Naive B cell (primary cell): Measurements from ENCODE around the gene TCF15. TPM values are rescaled to one million over a fixed set of nuclear protein-coding genes. Genes with fewer than 3 reads are reported as not detected.
A peak's percentile ranks its signal among the peaks of the same experiment; 100 is the strongest.

Experiments
- ATAC-seq, 2 donors: fragments of 150-1000 bp; cut with Tn5 transposase; 2 replicates each; pipeline ENCODE4 v1.10.0; 2021; ENCODE audit warnings: low read depth in 2 of 2, mild to moderate bottlenecking in 2 of 2, moderate library complexity in 2 of 2
- DNase-seq: peaks from one replicate; pipeline ENCODE4 v3.0.0; 2022
- H3K27ac Mint-ChIP-seq, 6 donors: one replicate each; pipeline ENCODE4 v1.8.0; 2020 to 2022; ENCODE audit warnings: mild to moderate bottlenecking in 6 of 6, mixed read lengths in 6 of 6, moderate library complexity in 5 of 6, inconsistent platforms in 2 of 6
- H3K27me3 Mint-ChIP-seq, 3 donors: one replicate each; pipeline ENCODE4 v1.8.0; 2021 to 2022; ENCODE audit warnings: mixed read lengths in 3 of 3, mild to moderate bottlenecking in 1 of 3
- H3K36me3 Mint-ChIP-seq, 2 donors: one replicate each; pipeline ENCODE4 v1.8.0; 2020 to 2022; ENCODE audit warnings: mixed read lengths in 2 of 2, inconsistent platforms in 1 of 2, mild to moderate bottlenecking in 1 of 2
- H3K4me1 Mint-ChIP-seq, 3 donors: one replicate each; pipeline ENCODE4 v1.8.0; 2020 to 2022; ENCODE audit warnings: mixed read lengths in 3 of 3, inconsistent platforms in 1 of 3, mild to moderate bottlenecking in 1 of 3, moderate library complexity in 1 of 3
- H3K4me3 Mint-ChIP-seq, 8 donors: one replicate each; pipeline ENCODE4 v1.8.0; 2020 to 2022; ENCODE audit warnings: mild to moderate bottlenecking in 8 of 8, mixed read lengths in 8 of 8, moderate library complexity in 8 of 8, inconsistent platforms in 2 of 8
- H3K9me3 Mint-ChIP-seq, 7 donors: one replicate each; pipeline ENCODE4 v1.8.0; 2020 to 2022; ENCODE audit warnings: mixed read lengths in 7 of 7, mild to moderate bottlenecking in 5 of 7, inconsistent platforms in 2 of 7, moderate library complexity in 1 of 7
- polyA plus RNA-seq, 6 donors: library from polyadenylated mRNA; unstranded; fragments of 300-500 nt; fragmentation: Illumina TruSeq; gene quantifications; one replicate each; pipeline ENCODE4 v1.2.3, GENCODE V29; 2021; ENCODE audit warnings: low read depth in 6 of 6

TCF15 gene, protein sequence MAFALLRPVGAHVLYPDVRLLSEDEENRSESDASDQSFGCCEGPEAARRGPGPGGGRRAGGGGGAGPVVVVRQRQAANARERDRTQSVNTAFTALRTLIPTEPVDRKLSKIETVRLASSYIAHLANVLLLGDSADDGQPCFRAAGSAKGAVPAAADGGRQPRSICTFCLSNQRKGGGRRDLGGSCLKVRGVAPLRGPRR
- polyA plus RNA-seq = not detected

DNA sequence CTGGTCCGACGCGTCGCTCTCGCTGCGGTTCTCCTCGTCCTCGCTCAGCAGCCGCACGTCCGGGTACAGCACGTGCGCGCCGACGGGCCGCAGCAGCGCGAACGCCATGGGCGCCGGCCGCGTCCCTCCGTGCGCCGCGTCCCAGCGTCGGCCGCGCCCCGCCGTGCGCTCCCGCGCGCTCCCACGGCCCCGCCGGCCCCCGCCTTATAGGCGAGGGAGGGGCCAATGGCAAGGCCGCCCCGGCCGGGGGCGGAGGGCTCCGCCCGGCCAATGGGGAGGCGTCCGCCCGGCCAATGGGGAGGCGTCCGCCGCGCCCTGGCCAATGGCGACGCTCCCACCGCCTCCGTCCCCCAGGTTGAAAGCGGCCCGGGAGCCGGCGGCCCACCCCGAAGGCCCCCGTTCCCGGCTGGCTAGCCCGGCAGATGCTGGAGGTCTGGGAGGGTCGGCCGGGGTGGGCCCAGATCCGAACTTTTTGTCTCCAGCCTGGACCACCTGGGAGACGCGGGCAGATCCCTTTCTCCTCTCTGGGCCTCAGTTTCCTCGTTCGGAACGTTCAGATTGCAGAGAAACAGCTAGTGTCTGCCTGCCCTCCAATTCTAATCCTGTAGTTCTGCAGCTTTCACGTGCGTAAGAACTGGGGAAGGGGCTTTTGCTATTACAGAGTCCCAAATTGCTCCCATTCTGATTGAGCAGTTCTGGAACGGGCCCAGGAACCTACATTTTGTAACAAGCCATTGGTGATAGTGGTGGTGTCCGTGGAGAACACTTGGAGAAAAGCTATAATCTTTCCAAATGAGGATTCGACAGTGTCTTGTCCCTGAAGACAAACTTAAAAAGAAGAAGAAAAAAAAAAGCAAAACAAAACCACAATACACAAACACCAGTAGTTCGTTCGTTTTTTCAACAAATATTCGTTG lies at the start of gene TCF15:
TCF15 (minus strand) TSS at position 180 of the 917 bp plus-strand sequence; CDS start at position 108, 72 bp downstream.
- Mint-ChIP-seq H3K4me3 (peak within 1 kb of the TSS in 5 of 8 donors; percentile 38 to 80 (median 56)), H3K4me1 (peaks cover 9 to 16% (median 11%) of the 10 kb centered on the region in 3 donors), H3K27me3 (peaks cover 38 to 79% (median 66%) of the 10 kb centered on the region in 3 donors), H3K36me3 (no peaks in the 10 kb centered on the region), H3K9me3 (peaks cover 0 to 4% (median 0%) of the 10 kb centered on the region in 7 donors), H3K27ac (no peak within 1 kb of the TSS)
- DNase-seq = no peak
- peak in 1 of 2 donors; percentile 51 for ATAC-seq

GRCh38 chr20:658731-659291 lies 48.7 kb upstream of the TCF15 start:
- Mint-ChIP-seq H3K27ac (no peak overlapping the region), H3K36me3 (peaks cover 0 to 9% of the 10 kb centered on the region in 2 donors), H3K4me3 (no peak overlapping the region), H3K9me3 (peaks cover 0 to 3% (median 0%) of the 10 kb centered on the region in 7 donors), H3K27me3 (peaks cover 59 to 86% (median 66%) of the 10 kb centered on the region in 3 donors), H3K4me1 (peaks cover 6 to 11% (median 7%) of the 10 kb centered on the region in 3 donors)
- DNase-seq (no peak), ATAC-seq (no peak)

DNA sequence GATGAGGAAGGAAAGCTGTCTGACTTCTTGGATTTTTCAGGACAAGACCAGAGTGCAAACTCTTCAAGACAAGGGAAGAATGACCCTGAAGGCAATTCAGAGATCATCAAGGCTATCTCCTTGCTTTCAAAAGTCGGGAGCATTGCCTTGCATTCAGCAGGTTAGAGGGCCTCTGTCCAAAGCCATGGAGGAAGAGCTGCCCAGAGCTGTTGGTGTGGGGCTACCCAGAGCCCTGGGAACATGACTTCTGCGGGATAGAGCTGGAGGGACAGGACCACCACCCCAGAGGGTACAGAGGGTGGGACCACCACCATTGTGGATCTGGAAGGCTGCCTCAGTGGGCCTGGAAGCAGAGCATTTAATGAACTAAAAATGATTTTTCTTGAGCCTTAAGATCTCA lies 48.1 kb upstream of the TCF15 start:
- peaks cover 0 to 6% of the 10 kb centered on the region in 2 donors for H3K36me3 Mint-ChIP-seq
- H3K4me1 Mint-ChIP-seq = peaks cover 4 to 14% (median 5%) of the 10 kb centered on the region in 3 donors
- H3K27ac Mint-ChIP-seq = no peak overlapping the region
- peaks cover 0 to 3% (median 0%) of the 10 kb centered on the region in 7 donors for H3K9me3 Mint-ChIP-seq
- DNase-seq (no peak), ATAC-seq (no peak)
- no peak overlapping the region for H3K4me3 Mint-ChIP-seq
- H3K27me3 Mint-ChIP-seq = peaks cover 58 to 84% (median 62%) of the 10 kb centered on the region in 3 donors

DNA sequence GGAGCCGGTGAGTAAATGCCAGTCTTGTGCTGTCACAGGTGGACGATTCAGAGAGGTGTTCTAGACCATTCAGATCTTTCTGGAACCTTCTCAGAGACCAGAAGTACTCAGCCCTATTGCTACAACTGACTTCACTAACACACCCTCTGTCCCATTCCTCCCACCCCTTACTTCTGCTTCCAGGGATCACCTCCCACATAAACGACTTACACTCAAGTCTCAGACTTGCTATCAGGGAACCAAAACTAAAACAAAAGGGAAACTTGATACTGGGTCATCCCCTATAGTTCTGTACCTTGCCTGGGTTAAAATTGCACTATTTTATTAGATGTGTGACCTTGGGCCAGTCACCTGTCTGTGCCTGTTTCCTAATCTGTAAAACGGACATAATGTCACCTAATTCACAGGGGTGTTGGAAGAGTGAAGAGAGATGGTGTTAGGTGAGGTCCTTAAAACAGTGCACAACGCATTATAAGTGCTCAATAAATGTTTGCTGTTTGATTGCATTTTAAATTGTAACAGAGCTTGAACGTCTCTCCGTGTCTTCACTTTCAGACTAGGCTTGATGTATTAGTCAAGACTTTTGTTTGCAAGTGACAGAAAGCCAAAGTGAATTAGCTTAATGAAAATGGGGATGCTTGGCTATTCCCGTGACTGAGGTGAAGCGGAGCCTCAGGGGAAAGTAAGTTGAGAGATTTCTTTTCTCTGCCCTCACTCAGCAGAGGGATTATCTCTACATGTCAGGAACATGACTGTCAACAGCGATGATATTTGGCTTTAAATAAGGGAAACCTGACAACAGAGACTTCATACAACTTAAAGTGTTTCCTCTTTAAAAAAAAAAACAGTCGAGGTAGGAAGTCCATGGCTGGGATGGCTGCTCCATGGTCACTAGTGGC lies 45.9 kb upstream of the TCF15 start:
- H3K36me3 Mint-ChIP-seq = no peaks in the 10 kb centered on the region
- peak overlapping the region in 2 of 8 donors; percentile 0 to 54 for H3K4me3 Mint-ChIP-seq
- ATAC-seq (no peak), DNase-seq (no peak)
- no peaks in the 10 kb centered on the region for H3K9me3 Mint-ChIP-seq
- no peak overlapping the region for H3K27ac Mint-ChIP-seq
- peaks cover 0 to 8% (median 3%) of the 10 kb centered on the region in 3 donors for H3K4me1 Mint-ChIP-seq
- peaks cover 40 to 75% (median 48%) of the 10 kb centered on the region in 3 donors for H3K27me3 Mint-ChIP-seq

DNA sequence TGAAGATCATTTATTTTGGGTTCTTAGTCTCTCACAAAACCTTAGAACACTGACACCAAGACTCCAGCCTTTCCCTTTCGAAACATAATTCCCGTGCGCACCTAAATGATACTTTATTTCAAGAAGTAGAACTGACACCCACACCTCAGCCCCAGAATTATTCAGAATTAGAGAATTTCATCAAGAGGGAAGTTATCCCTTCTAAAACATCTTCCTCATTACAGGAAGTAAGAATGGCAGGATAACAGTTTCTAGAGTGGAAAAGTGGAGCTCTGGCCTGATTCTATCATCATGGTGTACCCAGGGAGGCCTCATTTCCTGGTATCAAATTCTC lies 44.3 kb upstream of the TCF15 start:
- H3K27me3 Mint-ChIP-seq = peaks cover 31 to 81% (median 42%) of the 10 kb centered on the region in 3 donors
- ATAC-seq (no peak), DNase-seq (no peak)
- H3K4me3 Mint-ChIP-seq = peak overlapping the region in 5 of 8 donors; percentile 42 to 77 (median 58)
- H3K27ac Mint-ChIP-seq = peak overlapping the region in 1 of 6 donors; percentile 45
- H3K4me1 Mint-ChIP-seq = peaks cover 0 to 8% (median 7%) of the 10 kb centered on the region in 3 donors
- no peaks in the 10 kb centered on the region for H3K36me3 Mint-ChIP-seq
- H3K9me3 Mint-ChIP-seq = no peaks in the 10 kb centered on the region

DNA sequence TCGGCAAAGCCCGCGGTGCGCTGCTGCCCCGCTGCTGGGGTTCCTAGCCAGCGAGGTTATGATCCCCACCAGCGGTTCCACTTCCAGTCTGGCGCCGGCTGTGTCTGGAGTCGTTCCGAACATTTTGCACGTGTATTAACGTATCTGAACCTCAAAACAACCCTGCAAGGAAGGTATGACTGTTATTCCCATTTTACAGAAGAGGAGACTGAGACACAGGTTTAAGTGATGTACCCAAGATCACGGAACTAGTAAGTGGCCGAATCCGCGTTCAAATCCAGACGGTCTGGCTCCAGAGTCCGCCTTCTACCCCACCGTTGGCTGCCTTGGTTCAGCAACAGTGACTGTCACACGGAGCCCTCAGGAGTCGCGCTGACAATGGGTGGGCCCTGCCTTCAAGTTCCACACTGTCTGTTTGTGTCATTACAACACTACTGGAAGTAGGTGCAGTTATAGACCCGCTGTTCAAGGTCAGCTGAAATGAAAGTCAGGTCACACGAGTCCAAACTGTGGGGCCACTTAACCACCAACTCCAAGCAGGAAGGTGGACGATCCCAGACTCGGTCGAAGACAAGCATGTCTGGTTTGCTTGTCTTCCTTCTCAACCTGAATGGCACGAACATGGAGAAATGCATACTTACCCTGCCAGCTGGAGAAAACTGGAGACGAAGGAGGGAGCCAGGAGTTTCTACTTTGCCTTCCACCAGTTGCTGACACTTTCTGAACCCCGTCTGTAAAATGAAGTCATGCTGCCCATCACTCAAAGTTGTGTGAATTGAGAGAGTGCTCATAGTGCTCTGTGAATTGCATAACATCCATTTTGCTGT lies 43.7 kb upstream of the TCF15 start:
- DNase-seq = no peak
- Mint-ChIP-seq H3K36me3 (peaks cover 0 to 3% of the 10 kb centered on the region in 2 donors), H3K9me3 (no peaks in the 10 kb centered on the region), H3K27me3 (peaks cover 27 to 81% (median 39%) of the 10 kb centered on the region in 3 donors), H3K4me3 (peak overlapping the region; percentile 37 to 86 (median 78)), H3K27ac (peak overlapping the region in 1 of 6 donors; percentile 51), H3K4me1 (peaks cover 0 to 8% (median 7%) of the 10 kb centered on the region in 3 donors)
- ATAC-seq = no peak

DNA sequence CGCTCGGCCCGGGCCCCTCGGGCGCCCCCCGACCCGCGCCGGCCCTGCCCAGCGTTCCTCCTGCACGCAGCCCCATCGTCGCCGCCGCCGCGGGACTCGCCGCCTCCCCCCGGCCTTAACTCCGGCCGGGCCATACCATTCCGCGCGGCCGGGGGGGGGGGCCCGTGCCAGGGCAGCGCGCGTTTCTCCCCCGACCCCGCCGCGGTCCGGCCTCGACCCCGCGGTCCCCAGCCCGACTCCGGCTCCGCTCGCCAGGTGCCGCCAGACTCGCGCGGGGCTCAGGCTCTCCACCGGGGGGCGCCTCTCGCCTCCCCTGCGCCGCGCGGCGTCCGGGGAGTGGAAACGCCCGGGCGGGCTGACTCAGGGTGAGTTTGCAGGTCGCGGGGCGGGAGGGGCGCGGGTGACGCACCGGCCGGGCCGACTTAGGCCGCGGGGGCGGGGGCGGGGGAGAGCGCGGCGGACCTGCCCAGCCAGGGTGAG lies 43.0 kb upstream of the TCF15 start, which contains the start of gene SRXN1:
SRXN1 (minus strand) TSS at position 91 of the 480 bp plus-strand sequence; CDS start at position 76, 15 bp downstream.
- peak; percentile 90 to 94 for ATAC-seq
- peaks cover 0 to 3% of the 10 kb centered on the region in 2 donors for H3K36me3 Mint-ChIP-seq
- H3K9me3 Mint-ChIP-seq = no peaks in the 10 kb centered on the region
- H3K27me3 Mint-ChIP-seq = peaks cover 20 to 75% (median 32%) of the 10 kb centered on the region in 3 donors
- H3K4me3 Mint-ChIP-seq = peak within 1 kb of the TSS; percentile 37 to 86 (median 78)
- H3K4me1 Mint-ChIP-seq = peaks cover 0 to 8% (median 7%) of the 10 kb centered on the region in 3 donors
- DNase-seq = peak; percentile 56
- H3K27ac Mint-ChIP-seq = peak within 1 kb of the TSS in 1 of 6 donors; percentile 51

- Mint-ChIP-seq H3K36me3 (peaks cover 0 to 3% of the 10 kb centered on the region in 2 donors), H3K4me3 (peak overlapping the region in 7 of 8 donors; percentile 42 to 78 (median 57)), H3K9me3 (no peaks in the 10 kb centered on the region), H3K4me1 (peaks cover 0 to 8% (median 7%) of the 10 kb centered on the region in 3 donors), H3K27me3 (peaks cover 16 to 70% (median 27%) of the 10 kb centered on the region in 3 donors), H3K27ac (no peak overlapping the region)
- ATAC-seq = no peak
- DNase-seq = no peak
These were observed 42.6 kb upstream of the TCF15 start for GRCh38 chr20:652615-653109.

GRCh38 chr20:651713-652614 lies 41.9 kb upstream of the TCF15 start:
- H3K27me3 Mint-ChIP-seq = peaks cover 13 to 63% (median 21%) of the 10 kb centered on the region in 3 donors
- DNase-seq (no peak), ATAC-seq (no peak)
- H3K9me3 Mint-ChIP-seq = no peaks in the 10 kb centered on the region
- H3K27ac Mint-ChIP-seq = no peak overlapping the region
- H3K4me3 Mint-ChIP-seq = peak overlapping the region; percentile 23 to 78 (median 57)
- H3K36me3 Mint-ChIP-seq = peaks cover 0 to 3% of the 10 kb centered on the region in 2 donors
- peaks cover 0 to 8% (median 7%) of the 10 kb centered on the region in 3 donors for H3K4me1 Mint-ChIP-seq

GRCh38 chr20:650954-651353 lies 40.8 kb upstream of the TCF15 start:
- Mint-ChIP-seq H3K36me3 (peaks cover 0 to 3% of the 10 kb centered on the region in 2 donors), H3K4me1 (peaks cover 0 to 8% (median 7%) of the 10 kb centered on the region in 3 donors), H3K27me3 (peaks cover 10 to 58% (median 19%) of the 10 kb centered on the region in 3 donors), H3K27ac (no peak overlapping the region), H3K9me3 (no peaks in the 10 kb centered on the region), H3K4me3 (peak overlapping the region in 3 of 8 donors; percentile 39 to 66 (median 44))
- ATAC-seq (no peak), DNase-seq (no peak)
